HCT116 (cell line): Measurements from ENCODE around the gene GPHN.

ENCODE experiments used
- EGR1 ChIP-seq: IDR thresholded peaks from 2 replicates; pipeline ENCODE4 v1.6.1; 2012; ENCODE audit warnings: low read depth
- ELF1 ChIP-seq: IDR thresholded peaks from 2 replicates; pipeline ENCODE4 v1.6.1; 2012; ENCODE audit warnings: low read depth, borderline replicate concordance
- POLR2A ChIP-seq: IDR thresholded peaks from 2 replicates; pipeline ENCODE4 v1.7.0; 2011; ENCODE audit warnings: borderline replicate concordance; ENCODE audit not compliant: insufficient read depth, insufficient read length; ENCODE audit errors: extremely low read depth
- POLR2AphosphoS5 ChIP-seq: IDR thresholded peaks from 2 replicates; pipeline ENCODE4 v1.6.1; 2011; ENCODE audit warnings: mild to moderate bottlenecking, low read depth, low read length, moderate library complexity
- SRF ChIP-seq: IDR thresholded peaks from 2 replicates; pipeline ENCODE4 v1.6.1; 2012; ENCODE audit warnings: low read depth
- YY1 ChIP-seq: IDR thresholded peaks from 2 replicates; pipeline ENCODE4 v1.6.1; 2011; ENCODE audit warnings: low read length, low read depth, moderate library complexity, mild to moderate bottlenecking; ENCODE audit not compliant: insufficient replicate concordance; ENCODE audit errors: extremely low read depth
- ZNF274 ChIP-seq: fragments of 200-500 bp; sonication (Bioruptor generic); IDR thresholded peaks from 2 replicates; pipeline ENCODE4 v1.6.1; 2014; ENCODE audit warnings: mild to moderate bottlenecking, low read depth, low read length, inconsistent platforms
- TF ChIP-seq, protein P1 (sequence below), 3 experiments: fragments of 200-600 bp in 1 of 3; sonication (generic) in 1 of 3; IDR thresholded peaks in 2 of 3; conservative IDR thresholded peaks in 1 of 3; 2 replicates each; pipeline ENCODE4 v1.5.1; 2012 to 2017; ENCODE audit warnings: low read depth in 2 of 3, low read length in 2 of 3, antibody characterized with exemption in 1 of 3, borderline replicate concordance in 1 of 3, control low read depth in 1 of 3, mild to moderate bottlenecking in 1 of 3, mixed read lengths in 1 of 3, mixed run types in 1 of 3, moderate library complexity in 1 of 3; ENCODE audit not compliant: insufficient read depth in 1 of 3
- TF ChIP-seq, protein P2 (sequence below): IDR thresholded peaks from 2 replicates; pipeline ENCODE4 v1.6.1; 2011; ENCODE audit warnings: mild to moderate bottlenecking, low read length, moderate library complexity; ENCODE audit not compliant: insufficient replicate concordance; ENCODE audit errors: extremely low read depth

DNA sequence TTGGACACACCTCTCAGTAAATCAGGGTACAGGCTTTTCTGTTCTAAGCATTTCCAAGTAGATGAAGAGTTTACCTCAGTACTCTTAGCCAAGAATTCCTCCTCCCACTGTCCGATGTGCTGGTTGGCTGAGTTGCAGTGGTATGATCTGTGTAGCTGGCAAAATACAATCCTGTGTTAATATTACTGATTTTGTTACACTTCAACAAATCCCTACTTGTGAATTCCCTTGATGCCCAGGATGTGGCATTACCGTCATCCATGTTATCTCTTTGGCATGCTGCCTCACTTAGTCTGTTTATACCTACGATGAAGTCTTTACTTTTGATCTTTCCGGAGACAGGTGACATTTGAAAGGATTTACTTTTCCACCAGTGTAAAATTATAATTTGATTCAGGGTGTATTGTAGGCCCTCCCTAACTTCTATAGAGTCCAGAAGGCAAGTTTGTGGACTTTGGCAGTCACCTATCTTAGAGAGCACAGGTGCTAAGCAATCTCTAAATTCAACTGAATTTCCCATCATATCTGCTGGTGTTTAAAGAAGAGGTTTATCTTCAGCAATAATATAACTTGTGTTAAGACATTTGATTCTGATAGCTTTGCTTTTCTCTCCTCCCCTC is 11.6 kb upstream of the GPHN start:
- TF ChIP-seq, protein P1, sequence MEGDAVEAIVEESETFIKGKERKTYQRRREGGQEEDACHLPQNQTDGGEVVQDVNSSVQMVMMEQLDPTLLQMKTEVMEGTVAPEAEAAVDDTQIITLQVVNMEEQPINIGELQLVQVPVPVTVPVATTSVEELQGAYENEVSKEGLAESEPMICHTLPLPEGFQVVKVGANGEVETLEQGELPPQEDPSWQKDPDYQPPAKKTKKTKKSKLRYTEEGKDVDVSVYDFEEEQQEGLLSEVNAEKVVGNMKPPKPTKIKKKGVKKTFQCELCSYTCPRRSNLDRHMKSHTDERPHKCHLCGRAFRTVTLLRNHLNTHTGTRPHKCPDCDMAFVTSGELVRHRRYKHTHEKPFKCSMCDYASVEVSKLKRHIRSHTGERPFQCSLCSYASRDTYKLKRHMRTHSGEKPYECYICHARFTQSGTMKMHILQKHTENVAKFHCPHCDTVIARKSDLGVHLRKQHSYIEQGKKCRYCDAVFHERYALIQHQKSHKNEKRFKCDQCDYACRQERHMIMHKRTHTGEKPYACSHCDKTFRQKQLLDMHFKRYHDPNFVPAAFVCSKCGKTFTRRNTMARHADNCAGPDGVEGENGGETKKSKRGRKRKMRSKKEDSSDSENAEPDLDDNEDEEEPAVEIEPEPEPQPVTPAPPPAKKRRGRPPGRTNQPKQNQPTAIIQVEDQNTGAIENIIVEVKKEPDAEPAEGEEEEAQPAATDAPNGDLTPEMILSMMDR (IDR thresholded peaks at IDR 0.05 in 2 of 3, conservative IDR thresholded peaks at IDR 0.05 in 1 of 3; ENCODE audit: borderline replicate concordance in 1 of 3, insufficient read depth in 1 of 3, low read depth in 2 of 3, low read length in 2 of 3), result no peak
- TF ChIP-seq ELF1 (no peak), POLR2AphosphoS5 (no peak), EGR1 (no peak), POLR2A (no peak), ZNF274 (no peak), SRF (no peak), YY1 (no peak)
- TF ChIP-seq, protein P2, sequence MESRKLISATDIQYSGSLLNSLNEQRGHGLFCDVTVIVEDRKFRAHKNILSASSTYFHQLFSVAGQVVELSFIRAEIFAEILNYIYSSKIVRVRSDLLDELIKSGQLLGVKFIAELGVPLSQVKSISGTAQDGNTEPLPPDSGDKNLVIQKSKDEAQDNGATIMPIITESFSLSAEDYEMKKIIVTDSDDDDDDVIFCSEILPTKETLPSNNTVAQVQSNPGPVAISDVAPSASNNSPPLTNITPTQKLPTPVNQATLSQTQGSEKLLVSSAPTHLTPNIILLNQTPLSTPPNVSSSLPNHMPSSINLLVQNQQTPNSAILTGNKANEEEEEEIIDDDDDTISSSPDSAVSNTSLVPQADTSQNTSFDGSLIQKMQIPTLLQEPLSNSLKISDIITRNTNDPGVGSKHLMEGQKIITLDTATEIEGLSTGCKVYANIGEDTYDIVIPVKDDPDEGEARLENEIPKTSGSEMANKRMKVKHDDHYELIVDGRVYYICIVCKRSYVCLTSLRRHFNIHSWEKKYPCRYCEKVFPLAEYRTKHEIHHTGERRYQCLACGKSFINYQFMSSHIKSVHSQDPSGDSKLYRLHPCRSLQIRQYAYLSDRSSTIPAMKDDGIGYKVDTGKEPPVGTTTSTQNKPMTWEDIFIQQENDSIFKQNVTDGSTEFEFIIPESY, result no peak
